Raji (cell line): ENCODE measurements around the gene SPOCK2.

Experiments used
- POLR2A ChIP-seq: IDR thresholded peaks from 2 replicates; pipeline ENCODE4 v1.6.1; 2011; ENCODE audit warnings: low read depth, low read length, control low read depth; ENCODE audit not compliant: insufficient read depth

SPOCK2 gene

GRCh38 chr10:72072639-72073038 lies 15.7 kb downstream of the SPOCK2 start:
- TF ChIP-seq POLR2A: no peak

GRCh38 chr10:72072046-72072445 lies 16.3 kb downstream of the SPOCK2 start:
- no peak for TF ChIP-seq POLR2A

- TF ChIP-seq POLR2A: no peak
These were observed 18.4 kb downstream of the SPOCK2 start for GRCh38 chr10:72069751-72070526.

- no peak for TF ChIP-seq POLR2A
These were observed 19.4 kb downstream of the SPOCK2 start for GRCh38 chr10:72068901-72069446.

GRCh38 chr10:72068126-72068765 lies 20.1 kb downstream of the SPOCK2 start:
- TF ChIP-seq POLR2A: no peak

GRCh38 chr10:72067463-72068125 lies 20.8 kb downstream of the SPOCK2 start:
- no peak for TF ChIP-seq POLR2A

GRCh38 chr10:72066318-72067284 lies 21.8 kb downstream of the SPOCK2 start:
- no peak for TF ChIP-seq POLR2A

- no peak for TF ChIP-seq POLR2A
These were observed 22.8 kb downstream of the SPOCK2 start for GRCh38 chr10:72065439-72066025.

GRCh38 chr10:72063703-72064391 lies 24.5 kb downstream of the SPOCK2 start:
- TF ChIP-seq POLR2A: no peak

- no peak for TF ChIP-seq POLR2A
These were observed 25.3 kb downstream of the SPOCK2 start for GRCh38 chr10:72062832-72063702.

GRCh38 chr10:72062382-72062781 lies 26.0 kb downstream of the SPOCK2 start:
- no peak for TF ChIP-seq POLR2A

GRCh38 chr10:72061930-72062329 lies 26.4 kb downstream of the SPOCK2 start:
- TF ChIP-seq POLR2A: no peak

GRCh38 chr10:72061491-72061890 lies 26.9 kb downstream of the SPOCK2 start:
- no peak for TF ChIP-seq POLR2A
